Metanephros (tissue), 2 donors: ENCODE results near the gene TMEM45B. TPM values are rescaled to one million over a fixed set of nuclear protein-coding genes. Genes with fewer than 3 reads are reported as not detected.

Experiments
- small RNA-seq: library from RNA; depleted of rRNA; stranded (forward); fragments of <200 nt; gene quantifications from one replicate; pipeline ENCODE3, GENCODE V24; 2014; ENCODE audit warnings: low replicate concordance
- total RNA-seq: library from RNA; depleted of rRNA; stranded (reverse); fragments of >200 nt; gene quantifications from one replicate; pipeline ENCODE4 v1.2.3, GENCODE V29; 2014

TMEM45B gene
- total RNA-seq = 17.3 TPM

DNA sequence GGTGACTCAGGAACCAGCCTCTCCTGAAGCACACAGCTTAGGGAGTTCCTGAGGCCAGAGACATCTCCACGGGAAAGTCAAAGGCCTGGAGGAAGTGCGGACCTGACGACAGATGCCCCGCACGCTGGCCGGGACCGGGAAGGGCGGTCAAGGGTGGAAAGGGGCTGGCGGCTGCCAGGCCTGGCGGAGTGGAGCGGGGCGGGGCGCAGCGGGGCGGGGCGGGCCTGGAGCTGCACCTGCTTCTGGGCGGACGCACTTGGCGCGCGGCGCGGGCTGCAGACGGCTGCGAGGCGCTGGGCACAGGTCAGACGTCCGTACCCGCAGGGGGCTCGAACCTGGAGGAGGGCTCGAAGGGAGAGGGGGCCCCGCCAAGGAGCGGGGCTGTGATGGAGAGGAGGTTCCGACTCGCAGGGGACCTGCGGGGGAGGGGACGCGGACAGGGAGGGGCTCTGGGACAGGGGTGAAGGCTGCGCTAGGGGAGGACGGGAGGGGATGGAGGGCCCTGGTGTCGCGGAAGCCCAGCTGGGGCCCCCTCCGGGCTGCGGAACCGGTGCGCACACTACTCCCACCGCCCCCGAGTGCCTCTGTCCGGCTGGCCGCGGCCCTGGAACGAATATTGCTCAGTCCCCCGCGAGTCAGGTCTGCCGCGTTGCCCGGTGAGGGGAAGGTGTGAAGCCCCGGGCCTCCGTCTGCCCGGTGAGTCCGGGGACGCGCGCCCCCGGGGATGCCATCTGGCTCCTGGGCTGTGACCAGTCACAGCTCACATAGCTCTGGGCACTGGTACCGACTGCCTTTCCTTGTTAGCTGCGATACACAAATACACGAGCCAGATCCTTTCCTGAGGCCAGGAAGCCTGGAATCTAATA lies at the start of gene TMEM45B:
TSS of gene TMEM45B (plus strand) at position 253 of the 866 bp plus-strand sequence. CDS start 36,635 bp downstream, outside the sequence.

DNA sequence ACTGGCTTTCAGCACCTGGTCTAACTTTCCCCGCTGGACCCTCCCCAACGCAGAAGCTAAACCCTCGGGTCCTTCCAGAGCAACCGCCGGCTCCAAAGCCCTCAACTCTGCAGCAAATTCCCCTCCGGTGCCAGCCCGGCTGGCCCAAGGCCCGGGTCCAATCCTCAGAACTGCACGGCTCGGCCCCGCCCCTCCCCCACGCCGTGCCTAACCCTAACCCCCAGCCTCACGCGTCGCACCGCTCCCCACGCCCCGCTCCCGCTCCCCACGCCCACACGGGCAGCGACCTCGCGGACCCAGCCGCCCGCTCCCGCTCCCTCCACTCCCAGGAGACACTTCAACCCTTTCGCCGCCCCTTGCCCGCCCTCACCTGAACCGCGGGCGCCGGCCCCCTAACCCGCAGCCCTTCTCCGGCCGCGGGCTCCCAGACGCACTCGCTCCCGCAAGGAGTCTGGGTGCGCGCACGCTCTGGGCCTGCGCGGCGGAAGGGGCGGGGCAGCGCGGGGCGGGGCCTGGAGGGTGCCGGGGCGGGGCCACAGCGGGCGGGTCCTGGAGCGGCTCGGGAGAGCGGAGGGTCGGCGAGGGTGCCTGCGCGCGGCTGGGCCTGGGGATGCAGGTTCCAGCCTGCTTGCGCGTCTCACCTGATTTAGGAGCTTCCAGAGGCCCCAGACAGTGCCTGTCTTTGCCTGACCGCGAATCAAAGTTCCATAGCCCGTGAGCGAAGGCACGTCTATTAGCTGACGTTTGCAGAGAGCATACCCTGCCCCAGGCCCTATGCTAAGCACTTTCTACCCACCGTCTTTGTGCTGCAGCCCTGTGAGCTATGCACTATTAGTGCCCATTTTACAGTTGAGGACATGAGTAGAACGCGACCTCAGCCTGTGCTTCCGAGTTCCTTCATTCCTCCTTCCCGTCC lies 79.7 kb downstream of the TMEM45B start, which contains the start of gene NFRKB:
TSS of gene NFRKB (minus strand) at position 453 of the 916 bp plus-strand sequence. CDS start 2,729 bp downstream, outside the sequence.

Small RNA genes within 50 kb of the gene (small RNA-seq; reads per million reads assigned to genes)
- gene AP003327.1 = not detected

Other genes with a start within 250 kb of the TMEM45B start
- 41.6 TPM for gene NFRKB, start 79.7 kb downstream of the TMEM45B start, total RNA-seq
- 7.5 TPM for gene PRDM10, start 187.0 kb downstream of the TMEM45B start, total RNA-seq